HTR-8/SVneo (cell line): ENCODE data around the gene ALKBH3.

ENCODE experiments used
- DNase-seq: peaks from one replicate; pipeline ENCODE4 v3.0.0; 2011; ENCODE audit warnings: low spot score, mixed read lengths; ENCODE audit not compliant: insufficient read length
- FAIRE-seq: peaks from 2 replicates; lab custom pipeline; 2011; peaks lifted over from hg19 to GRCh38; lab: Jason Lieb, UNC

Gene ALKBH3

DNA sequence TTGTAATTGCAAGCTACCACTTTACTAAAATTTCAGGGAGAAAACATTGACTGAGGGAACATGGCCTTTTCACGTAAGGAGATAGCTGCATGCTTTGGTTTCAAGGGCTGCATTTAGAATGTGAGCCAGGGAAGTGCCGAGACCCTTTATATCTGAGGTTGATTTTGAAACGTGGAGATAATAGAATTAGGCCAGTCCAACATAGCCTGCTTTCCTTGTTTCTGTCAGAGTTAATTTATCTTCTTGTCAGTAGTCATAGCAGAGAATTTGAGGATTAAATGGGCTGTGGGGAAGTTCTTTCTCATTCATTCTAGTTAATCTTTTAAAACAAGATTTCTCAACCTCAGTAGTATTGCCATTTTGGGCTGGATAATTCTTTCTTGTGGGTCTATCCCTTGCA is 12.2 kb downstream of the ALKBH3 start:
- FAIRE-seq, result no peak
- no peak for DNase-seq

DNA sequence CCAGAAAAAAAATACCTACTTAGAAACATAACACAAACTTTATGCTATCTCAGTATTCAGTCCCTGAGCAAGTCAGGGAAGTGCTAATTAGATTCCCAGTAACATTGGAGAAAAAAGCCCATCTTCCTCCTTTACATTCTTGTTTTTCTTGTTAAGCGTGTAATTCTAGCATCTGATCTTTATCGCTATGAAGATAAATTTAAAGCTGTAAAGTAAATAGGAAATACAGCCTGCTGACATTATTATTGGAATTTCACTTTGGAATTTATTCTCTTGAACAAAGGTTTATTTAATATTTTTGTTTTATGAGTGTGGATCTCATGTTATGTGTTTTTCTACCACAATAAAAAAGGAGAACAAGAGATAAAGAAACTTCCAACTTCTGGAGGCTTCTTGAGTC is 13.9 kb downstream of the ALKBH3 start:
- DNase-seq, result no peak

DNA sequence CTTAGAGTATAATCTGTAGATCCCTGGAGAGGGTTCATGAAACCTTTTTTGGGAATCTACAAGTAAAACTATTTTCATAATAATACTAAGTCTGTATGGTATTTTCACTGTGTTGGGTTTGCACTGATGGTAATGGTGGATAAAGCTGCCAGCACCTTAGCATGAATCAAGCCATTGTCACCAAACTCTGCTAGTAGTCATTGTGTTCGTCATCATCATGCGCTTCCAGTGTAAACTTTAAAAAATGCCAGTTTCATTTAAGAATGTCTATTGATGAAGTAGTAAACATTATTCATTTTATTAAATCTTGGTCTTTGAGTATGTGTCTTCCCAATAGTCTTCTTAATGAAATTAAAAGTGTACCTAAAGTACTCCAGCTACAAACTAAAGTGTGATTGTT is 15.0 kb downstream of the ALKBH3 start:
- no peak for FAIRE-seq
- no peak for DNase-seq

More for the DNA sequence above, 13.9 kb downstream of the ALKBH3 start:
- FAIRE-seq, result no peak

DNA sequence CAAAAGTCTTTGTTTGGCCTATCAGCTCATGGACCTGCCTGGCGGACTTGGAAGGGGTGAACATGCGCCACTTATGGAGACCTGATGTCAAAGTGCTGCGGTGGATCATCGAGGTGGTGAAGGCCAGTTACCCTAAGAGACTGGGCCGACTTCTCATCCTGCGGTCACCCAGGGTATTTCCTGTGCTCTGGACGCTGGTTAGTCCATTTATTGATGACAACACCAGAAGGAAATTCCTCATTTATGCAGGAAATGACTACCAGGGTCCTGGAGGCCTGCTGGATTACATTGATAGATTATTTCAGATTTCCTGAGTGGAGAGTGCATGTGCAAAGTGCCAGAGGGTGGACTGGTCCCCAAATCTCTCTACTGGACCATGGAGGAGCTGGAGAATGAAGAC is 17.9 kb downstream of the ALKBH3 start:
- no peak for DNase-seq
- FAIRE-seq, result no peak

DNA sequence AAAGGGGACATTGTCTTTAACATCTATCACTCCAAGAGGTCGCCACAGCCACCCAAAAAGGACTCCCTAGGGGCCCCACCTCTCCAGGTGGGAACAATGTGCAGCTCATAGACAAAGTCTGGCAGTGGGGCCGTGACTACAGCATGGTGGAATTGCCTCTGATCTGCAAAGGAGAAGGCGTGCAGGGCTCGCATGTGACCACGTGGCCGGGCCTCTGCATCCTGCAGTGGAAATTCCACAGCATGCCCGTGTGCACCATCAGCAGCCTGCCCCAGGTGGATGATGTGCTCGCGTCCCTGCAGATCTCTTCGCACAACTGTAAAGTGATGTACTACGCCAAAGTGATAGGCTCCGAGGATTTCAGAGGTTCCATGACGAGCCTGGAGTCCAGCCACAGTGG is 18.5 kb downstream of the ALKBH3 start:
- FAIRE-seq (no peak), DNase-seq (no peak)

DNA sequence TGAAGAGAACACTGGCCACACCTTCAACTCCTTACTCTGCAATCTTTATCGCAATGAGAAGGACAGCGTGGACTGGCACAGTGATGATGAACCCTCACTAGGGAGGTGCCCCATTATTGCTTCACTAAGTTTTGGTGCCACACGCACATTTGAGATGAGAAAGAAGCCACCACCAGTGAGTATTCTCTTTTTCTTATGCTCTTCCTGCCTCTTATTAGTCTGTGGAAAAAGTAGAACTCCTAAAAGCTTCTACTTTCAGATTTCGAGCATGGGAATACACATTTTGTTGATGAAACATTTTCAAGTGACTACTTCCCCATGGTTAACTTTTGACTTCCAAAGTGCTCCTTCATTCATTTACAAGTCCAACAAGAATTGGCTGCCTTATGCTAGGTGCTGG is 20.9 kb downstream of the ALKBH3 start:
- FAIRE-seq, result no peak

DNA sequence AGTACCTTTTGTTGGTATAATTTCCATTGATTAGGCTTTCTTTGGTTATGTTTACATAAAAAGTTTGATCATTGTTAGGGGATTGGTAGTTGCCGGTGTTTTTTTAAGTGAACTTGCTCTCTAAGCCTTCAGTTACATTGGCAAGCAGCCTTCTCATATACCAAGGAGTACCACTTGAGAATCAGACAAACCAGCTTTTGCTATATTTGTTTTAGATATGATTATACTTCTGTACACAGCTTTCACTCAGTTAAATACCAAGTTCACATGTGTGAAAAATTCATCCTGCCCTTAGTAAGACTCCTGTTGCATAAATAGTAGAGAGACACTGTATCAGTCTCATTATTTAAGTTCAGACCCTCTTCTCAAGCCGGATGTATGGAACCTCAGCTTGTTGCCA is 22.4 kb downstream of the ALKBH3 start:
- FAIRE-seq (no peak), DNase-seq (no peak)

More for the DNA sequence above, 20.9 kb downstream of the ALKBH3 start:
- DNase-seq, result no peak

DNA sequence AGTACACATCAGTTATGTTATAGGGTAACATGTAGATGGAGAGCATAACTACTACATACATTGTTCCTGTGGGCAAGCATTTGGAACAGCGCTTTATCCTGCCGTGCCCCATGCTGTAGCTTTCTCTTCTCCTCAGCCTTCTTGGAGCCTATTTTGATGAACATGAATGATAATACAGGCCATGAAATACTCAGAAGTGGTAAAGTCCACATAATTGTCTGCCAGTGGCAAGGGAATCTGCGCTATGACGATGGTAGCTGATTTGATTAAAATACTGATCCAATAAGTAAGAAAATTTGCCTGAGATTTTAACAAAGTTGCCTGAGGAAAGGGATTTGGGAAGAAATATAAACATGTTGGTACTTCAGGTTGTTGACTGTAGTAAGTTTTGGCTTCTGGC is 23.3 kb downstream of the ALKBH3 start:
- DNase-seq, result no peak
- FAIRE-seq, result no peak

DNA sequence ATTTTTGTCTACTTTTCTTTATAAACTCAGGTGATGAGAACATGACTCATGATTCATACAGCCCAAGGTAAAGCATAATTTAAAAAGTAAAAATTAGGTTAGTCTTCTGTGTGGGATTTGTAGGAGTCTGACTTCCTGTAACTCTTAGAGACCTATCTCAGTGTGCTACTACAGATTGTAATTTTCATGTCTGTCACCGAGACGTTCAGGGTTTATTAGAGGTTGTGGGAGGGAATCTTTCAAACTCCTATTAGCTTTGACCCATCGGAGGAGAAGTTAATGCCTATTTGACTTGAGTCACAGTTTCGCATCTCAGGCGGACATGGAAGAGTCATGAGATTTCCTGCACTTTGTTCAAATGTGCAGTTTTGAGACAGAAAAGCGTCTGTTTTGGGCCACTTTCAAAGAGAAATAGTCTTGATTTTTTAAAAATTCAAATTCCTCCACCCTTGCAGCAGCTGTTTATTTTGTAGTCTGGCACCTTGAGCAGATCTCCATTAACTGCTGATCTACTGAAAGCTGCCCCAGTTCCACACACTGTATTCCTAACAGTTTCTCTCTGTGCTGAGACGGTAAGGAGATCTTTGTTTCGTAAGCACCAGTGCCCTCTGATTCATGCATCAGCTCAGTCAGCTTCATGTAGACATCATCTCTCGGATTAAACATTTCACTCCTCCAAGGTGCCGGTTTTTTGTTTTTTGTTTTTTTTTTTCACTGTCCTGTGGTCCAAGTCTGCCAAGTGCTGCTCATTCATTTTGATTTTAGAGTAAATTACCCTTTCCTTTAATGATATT is 24.3 kb downstream of the ALKBH3 start:
- DNase-seq, result no peak
- FAIRE-seq, result no peak

DNA sequence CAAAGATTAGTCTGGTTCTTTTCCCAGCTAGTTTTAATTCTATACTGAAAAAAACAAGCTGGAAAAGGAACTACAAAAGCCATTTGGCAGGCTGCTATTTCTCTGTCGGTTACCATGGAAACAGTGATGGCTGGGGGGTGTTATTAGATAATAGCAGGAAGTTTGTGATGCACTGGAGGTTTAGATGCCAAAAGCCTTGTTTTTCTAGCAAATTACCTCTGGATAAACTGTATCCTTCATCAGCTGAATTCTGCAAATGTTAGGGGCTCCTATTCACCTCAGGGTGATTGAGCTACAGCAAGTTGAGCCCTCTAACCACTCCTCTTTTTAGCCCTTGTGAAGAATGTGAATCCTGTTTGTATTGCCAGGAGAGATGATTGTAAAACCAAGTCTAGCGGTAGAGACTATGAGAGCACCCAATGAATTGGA is 25.2 kb downstream of the ALKBH3 start:
- FAIRE-seq (no peak), DNase-seq (no peak)

DNA sequence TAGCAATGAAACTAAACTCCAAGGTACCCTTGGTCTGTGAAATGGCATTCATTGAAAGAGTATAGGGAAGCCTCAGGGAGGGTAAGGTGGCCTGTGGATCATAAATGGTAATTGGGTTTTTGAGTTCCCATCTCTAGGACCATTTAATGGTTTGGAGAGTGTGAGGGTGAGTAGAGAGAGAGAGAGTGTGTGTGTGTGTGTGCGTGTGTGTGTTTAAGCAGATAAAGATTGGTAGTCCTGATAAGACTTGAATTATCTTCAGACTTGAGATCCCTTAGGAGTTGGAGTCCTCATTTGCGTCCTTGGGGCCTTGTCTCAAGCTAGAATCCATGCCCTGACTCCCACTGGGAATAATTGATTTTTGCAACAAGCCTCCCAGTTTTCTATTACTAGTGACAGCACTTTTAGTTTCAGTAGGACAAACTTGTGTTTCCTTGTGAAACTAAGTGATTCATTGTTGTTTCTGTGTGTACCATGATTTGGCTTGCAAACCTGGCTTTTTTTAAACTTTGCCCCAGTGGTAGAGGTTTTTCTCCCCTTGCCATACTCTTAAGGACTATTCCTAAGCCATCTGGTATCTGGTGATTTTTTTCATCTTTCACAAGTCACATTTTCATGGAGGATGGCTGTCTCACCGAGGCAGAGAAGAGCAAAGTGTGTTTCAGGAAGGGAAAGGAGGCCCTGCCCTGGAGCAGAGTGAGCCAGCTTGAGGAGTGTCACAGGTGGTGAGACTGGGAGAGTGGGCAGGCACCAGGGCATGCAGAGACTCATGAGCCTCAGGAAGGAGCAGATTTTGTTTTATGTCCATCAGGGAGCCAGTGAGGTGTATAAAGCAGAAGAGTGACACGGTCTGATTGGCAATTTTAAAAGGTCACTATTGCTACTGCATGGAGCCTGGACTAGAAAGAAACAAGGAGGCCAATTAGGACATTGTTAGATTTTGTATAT is 26.7 kb downstream of the ALKBH3 start:
- DNase-seq (no peak), FAIRE-seq (no peak)

DNA sequence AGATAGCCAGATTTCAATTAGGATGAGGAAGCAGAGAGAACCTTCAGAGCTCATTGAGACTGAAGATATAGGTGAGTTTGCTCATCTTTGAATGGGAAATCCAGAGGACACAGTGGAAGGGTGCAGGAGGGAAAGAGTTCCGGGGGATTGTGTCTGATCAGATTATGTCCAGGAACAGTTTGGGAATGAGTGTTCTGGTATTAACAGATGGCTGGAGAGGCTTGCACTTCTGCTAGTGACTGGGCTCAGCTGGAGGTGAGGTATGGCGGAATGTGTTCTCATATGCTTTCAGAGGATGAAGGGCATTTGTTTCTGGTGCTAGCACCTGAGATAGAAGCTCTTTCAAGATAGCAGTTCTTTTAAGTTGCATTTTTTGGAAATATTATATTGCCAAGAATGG is 27.6 kb downstream of the ALKBH3 start:
- DNase-seq (no peak), FAIRE-seq (no peak)

DNA sequence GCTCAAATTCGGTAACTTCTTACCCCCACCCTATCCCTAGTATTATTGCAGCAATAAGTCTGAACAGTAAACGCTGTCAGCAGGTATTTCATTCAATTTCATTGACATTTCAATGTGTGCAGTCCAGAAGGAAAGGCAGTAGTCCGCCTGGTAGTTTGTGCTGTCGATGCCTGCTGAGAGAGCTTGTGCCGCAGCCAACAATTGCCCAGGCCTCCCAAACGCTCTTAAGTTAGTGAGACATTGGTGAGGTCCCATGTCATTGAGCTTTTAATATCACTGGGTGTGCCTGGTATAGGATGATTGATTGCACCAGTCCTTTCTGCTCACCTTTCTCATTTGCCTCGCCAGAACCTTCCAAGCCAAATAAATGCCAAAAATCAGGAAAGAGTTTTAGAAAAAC is 28.1 kb downstream of the ALKBH3 start:
- FAIRE-seq (no peak), DNase-seq (no peak)

DNA sequence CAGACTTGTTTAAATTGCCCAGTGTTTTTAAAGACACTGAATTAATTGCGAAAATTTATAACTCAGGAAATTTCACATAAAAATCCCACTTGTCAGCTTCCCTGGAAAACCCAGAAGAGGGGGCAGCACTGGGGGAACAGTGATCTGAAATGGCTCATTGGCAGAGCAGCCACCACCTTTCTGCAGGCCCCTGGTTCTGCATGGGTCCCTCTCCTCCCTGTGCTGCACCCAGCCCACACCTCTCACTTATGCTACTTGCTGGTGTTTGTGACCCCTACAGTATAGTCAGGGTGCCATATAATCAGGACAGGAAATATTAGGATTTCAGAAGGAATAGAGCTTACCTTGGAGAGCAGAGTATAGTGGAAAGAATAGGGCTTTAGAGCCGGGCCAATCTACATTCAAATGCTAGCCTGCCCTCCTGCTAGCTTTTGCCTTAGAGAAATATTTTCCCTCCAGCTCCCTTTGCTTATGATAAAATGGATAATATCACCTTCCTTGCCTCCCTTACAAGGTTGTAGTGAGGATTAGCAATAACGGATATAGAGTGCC is 33.3 kb downstream of the ALKBH3 start:
- FAIRE-seq (no peak), DNase-seq (no peak)

DNA sequence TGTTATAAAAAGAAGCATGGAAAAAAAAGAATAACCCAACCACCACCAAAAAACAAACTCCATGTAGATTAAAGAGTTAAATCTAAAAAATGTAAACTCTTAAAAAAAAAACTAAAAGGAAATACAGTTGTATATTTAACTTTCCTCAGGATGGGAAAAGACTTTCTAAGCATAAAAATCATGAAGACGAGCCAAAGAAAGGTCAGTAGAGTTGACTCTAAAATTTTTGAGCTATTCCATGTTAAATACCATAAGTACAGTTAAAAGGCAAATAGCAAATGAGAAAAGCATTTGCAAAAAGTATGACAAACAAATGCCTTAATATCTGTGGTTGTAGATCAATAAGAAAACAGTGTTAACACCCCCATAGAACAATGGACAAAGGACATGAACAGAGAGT is 33.8 kb downstream of the ALKBH3 start:
- DNase-seq (no peak), FAIRE-seq (no peak)

DNA sequence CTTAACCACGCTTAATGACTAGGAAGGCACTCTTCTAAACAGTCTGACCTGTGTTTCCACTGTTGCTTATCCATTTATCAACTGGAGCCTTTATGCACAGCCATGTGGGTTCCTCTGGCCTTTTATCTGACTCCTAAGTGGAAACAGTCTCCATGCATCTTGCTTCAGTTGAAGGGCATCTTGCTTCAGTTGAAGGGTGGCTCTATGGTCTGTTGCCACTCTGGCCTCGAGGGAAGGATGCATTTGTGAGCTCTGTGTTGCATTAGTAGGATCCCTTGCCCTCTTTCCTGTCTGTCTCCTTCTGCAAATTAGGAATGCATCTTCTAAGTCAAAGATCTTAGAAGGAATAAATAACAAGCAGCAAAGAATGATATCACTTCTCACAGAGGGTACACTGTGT is 36.0 kb downstream of the ALKBH3 start:
- FAIRE-seq, result no peak
- DNase-seq, result no peak

DNA sequence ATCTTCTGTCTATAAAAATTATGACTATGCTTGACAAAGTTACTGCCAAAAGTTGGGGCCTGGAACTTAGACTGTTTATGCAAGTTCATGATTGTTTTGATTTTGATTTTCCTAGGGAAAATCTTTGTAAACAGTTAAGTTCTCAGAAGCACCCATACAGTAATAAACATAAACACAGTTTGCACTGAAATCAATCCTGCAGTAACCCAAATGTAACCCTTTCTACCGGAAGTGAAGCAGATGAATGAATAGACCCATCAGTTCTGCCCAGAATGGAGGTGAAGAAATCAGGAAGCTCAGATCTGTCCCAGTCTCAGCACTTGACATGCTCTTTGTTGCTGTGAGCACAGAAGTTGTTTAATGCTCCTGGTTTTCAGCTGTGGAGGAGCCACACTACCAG is 37.2 kb downstream of the ALKBH3 start:
- FAIRE-seq (no peak), DNase-seq (no peak)

DNA sequence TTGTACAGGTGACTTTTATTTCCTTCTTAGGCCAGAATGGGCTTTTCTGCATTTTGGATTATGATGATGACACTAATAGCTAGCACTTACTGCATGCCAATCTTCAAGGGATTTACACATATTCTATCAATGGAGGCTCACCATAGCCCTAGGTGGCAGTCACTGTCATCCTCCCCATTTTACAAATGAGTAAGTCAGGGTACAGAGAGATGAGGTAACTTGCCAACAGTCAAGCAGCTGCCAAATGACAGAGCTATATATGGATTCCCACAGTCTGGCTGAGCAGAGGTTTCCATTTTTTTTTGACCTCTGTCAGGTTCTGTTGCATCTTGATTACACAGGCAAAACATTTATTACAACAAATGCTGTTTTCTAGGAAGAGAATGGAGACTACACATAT is 38.0 kb downstream of the ALKBH3 start:
- DNase-seq (no peak), FAIRE-seq (no peak)

DNA sequence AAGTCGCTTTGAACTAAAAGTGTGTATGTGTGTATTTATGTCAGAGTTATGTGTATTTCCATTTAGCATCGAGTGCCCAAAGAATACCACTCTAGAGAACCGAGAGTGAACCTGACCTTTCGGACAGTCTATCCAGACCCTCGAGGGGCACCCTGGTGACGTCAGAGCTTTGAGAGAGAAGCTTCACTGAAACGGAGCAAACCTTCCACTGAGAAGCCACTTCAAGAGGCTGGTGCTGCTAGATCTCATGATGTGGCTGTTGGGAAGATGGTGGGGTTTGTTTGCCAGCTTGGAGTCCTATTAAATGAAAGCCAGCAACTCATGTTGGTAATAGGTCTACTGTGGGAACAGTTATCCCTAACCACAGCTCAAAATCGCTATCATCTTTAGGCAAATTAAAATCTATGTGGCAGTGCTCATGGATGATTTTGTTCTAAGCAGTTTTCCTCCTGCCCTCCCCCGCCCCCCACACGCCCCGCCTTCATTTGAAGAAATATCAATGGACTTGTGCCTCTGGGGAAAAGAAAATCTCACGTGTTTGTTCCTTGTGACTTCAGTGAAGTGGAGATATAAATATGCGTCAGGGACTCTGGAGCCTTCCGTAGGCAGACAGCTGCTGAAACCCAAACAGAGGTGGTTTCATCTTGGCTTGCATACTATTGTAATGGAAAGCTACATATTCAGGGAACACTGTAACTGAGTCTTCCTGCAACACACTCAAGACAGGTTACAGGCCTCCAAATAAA is 39.4 kb downstream of the ALKBH3 start:
- FAIRE-seq (no peak), DNase-seq (no peak)
